Ovary (tissue), 3 donors: ENCODE results near the gene PFN2.

Source experiments
- CTCF ChIP-seq, 3 donors: fragments of 450-650 bp in 2 of 3; fragments of 200-600 bp in 1 of 3; IDR thresholded peaks; one replicate each; pipeline versions ENCODE4 v1.5.1 to v1.8.0; 2016 to 2022; ENCODE audit warnings: antibody characterized with exemption in 3 of 3, mild to moderate bottlenecking in 1 of 3
- EP300 ChIP-seq: sonication (generic); formaldehyde crosslinking; IDR thresholded peaks from one replicate; pipeline ENCODE4 v1.6.1; 2017; ENCODE audit warnings: antibody characterized with exemption
- POLR2A ChIP-seq: fragments of 450-650 bp; IDR thresholded peaks from one replicate; pipeline ENCODE4 v1.6.1; 2017; ENCODE audit warnings: antibody characterized with exemption, mild to moderate bottlenecking, moderate library complexity
- donor health status: DM: no; HTN: no; CAD: no.

GRCh38 chr3:149954812-149955211 is 15.9 kb downstream of the PFN2 start:
- TF ChIP-seq CTCF (IDR thresholded peaks at IDR 0.05) (no peak), POLR2A (no peak), EP300 (no peak)
